ENCODE measurements around the gene CYP8B1. TPM values are rescaled to one million over a fixed set of nuclear protein-coding genes. Genes with fewer than 3 reads are reported as not detected.

The CYP8B1 gene
- total RNA-seq, 1 donor, result not detected

DNA sequence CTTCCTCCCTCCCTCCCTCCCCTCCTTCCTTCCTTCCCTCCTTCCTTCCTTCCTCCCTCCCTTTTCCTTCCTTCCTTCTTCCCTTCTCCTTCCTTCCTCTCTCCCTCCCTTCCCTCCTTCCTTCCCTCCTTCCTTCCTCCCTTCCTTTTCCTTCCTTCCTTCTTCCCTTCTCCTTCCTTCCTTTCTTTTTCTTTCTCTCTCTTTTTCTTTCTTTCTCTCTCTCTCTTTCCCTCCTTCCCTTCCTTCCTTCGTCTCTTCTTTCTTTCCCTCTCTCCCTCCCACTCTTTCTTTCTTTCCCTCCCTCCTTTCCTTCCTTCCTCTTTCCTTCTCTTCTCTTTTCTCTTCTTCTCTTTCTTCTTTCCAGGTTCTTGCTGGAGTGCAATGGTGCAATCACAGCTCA is 28.4 kb upstream of the CYP8B1 start:
- H3K36me3 ChIP-seq (ENCODE audit: insufficient read depth, low read length), result no peaks in the 10 kb centered on the region

DNA sequence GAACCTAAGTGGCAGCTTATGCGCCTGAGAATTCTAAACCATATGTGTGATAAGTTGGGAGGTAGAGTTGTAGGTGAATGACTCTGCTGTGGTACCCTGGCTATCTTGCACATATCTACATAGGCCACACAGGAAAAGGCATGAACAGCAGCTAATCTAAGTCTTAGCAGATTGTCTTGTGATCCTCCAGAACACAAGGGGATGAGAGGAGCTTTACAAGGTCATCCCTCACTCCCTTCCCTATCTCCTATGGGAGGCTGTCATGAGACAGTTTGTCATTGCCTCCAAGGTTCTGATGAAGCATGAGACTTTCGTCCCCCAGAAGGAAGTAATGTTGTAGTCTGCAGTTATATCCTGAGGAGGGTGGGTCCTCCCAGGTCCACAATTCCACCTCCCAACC is 26.6 kb upstream of the CYP8B1 start:
- Histone ChIP-seq H3K4me2 (ENCODE audit: insufficient read depth, low read length) (no peak overlapping the region), H3K79me2 (ENCODE audit: insufficient read depth, low read length) (no peaks in the 10 kb centered on the region), H3K4me3 (ENCODE audit: insufficient read depth, low read length) (no peak overlapping the region), H3K27ac (ENCODE audit: low read depth, low read length) (no peak overlapping the region), H3K4me1 (ENCODE audit: insufficient read depth, low read length) (no peaks in the 10 kb centered on the region), H3K27me3 (ENCODE audit: insufficient read depth, low read length) (peaks cover 9% of the 10 kb centered on the region), H3K9me3 (ENCODE audit: low read depth, low read length) (no peaks in the 10 kb centered on the region), H3K36me3 (ENCODE audit: insufficient read depth, low read length) (no peaks in the 10 kb centered on the region), H2AFZ (ENCODE audit: low read length) (no peak overlapping the region), H4K20me1 (ENCODE audit: insufficient read depth, low read length) (no peaks in the 10 kb centered on the region)
- DNase-seq (ENCODE audit: insufficient read length, low spot score, missing footprints), result no peak
- TF ChIP-seq, protein P1, sequence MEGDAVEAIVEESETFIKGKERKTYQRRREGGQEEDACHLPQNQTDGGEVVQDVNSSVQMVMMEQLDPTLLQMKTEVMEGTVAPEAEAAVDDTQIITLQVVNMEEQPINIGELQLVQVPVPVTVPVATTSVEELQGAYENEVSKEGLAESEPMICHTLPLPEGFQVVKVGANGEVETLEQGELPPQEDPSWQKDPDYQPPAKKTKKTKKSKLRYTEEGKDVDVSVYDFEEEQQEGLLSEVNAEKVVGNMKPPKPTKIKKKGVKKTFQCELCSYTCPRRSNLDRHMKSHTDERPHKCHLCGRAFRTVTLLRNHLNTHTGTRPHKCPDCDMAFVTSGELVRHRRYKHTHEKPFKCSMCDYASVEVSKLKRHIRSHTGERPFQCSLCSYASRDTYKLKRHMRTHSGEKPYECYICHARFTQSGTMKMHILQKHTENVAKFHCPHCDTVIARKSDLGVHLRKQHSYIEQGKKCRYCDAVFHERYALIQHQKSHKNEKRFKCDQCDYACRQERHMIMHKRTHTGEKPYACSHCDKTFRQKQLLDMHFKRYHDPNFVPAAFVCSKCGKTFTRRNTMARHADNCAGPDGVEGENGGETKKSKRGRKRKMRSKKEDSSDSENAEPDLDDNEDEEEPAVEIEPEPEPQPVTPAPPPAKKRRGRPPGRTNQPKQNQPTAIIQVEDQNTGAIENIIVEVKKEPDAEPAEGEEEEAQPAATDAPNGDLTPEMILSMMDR (IDR thresholded peaks at IDR 0.05; ENCODE audit: extremely low read depth, low read depth, low read length), result no peak

More for the DNA sequence above, 28.4 kb upstream of the CYP8B1 start:
- Histone ChIP-seq H3K4me1 (ENCODE audit: insufficient read depth, low read length) (no peaks in the 10 kb centered on the region), H3K4me3 (ENCODE audit: insufficient read depth, low read length) (no peak overlapping the region), H3K27me3 (ENCODE audit: insufficient read depth, low read length) (peaks cover 9% of the 10 kb centered on the region), H3K9me3 (ENCODE audit: low read depth, low read length) (no peaks in the 10 kb centered on the region), H4K20me1 (ENCODE audit: insufficient read depth, low read length) (no peaks in the 10 kb centered on the region), H3K79me2 (ENCODE audit: insufficient read depth, low read length) (no peaks in the 10 kb centered on the region), H3K27ac (ENCODE audit: low read depth, low read length) (no peak overlapping the region), H2AFZ (ENCODE audit: low read length) (no peak overlapping the region), H3K4me2 (ENCODE audit: insufficient read depth, low read length) (no peak overlapping the region)
- no peak for DNase-seq (ENCODE audit: insufficient read length, low spot score, missing footprints)
- TF ChIP-seq, protein P1 (IDR thresholded peaks at IDR 0.05; ENCODE audit: extremely low read depth, low read depth, low read length), result no peak

DNA sequence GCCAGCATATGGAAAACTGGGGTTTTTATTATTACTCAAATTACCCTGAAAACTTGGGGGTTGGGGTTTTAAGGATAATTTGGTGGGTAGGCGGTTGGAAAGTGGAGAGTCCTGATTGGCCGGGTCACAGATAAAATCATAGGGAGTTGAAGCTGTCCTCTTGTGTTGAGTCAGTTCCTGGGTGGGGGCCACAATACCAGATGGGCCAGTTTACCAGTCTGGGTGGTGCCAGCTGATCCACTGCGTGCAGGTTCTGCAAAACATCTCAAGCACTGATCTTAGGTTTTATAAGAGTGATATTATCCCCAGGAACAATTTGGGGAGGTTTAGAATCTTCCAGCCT is 25.4 kb upstream of the CYP8B1 start:
- Histone ChIP-seq H3K27me3 (ENCODE audit: insufficient read depth, low read length) (peaks cover 9% of the 10 kb centered on the region), H4K20me1 (ENCODE audit: insufficient read depth, low read length) (no peaks in the 10 kb centered on the region), H3K4me2 (ENCODE audit: insufficient read depth, low read length) (no peak overlapping the region), H3K9me3 (ENCODE audit: low read depth, low read length) (no peaks in the 10 kb centered on the region), H2AFZ (ENCODE audit: low read length) (no peak overlapping the region), H3K79me2 (ENCODE audit: insufficient read depth, low read length) (no peaks in the 10 kb centered on the region), H3K36me3 (ENCODE audit: insufficient read depth, low read length) (no peaks in the 10 kb centered on the region), H3K27ac (ENCODE audit: low read depth, low read length) (no peak overlapping the region), H3K4me1 (ENCODE audit: insufficient read depth, low read length) (no peaks in the 10 kb centered on the region), H3K4me3 (ENCODE audit: insufficient read depth, low read length) (no peak overlapping the region)
- TF ChIP-seq, protein P1 (IDR thresholded peaks at IDR 0.05; ENCODE audit: extremely low read depth, low read depth, low read length), result no peak
- DNase-seq (ENCODE audit: insufficient read length, low spot score, missing footprints), result no peak

DNA sequence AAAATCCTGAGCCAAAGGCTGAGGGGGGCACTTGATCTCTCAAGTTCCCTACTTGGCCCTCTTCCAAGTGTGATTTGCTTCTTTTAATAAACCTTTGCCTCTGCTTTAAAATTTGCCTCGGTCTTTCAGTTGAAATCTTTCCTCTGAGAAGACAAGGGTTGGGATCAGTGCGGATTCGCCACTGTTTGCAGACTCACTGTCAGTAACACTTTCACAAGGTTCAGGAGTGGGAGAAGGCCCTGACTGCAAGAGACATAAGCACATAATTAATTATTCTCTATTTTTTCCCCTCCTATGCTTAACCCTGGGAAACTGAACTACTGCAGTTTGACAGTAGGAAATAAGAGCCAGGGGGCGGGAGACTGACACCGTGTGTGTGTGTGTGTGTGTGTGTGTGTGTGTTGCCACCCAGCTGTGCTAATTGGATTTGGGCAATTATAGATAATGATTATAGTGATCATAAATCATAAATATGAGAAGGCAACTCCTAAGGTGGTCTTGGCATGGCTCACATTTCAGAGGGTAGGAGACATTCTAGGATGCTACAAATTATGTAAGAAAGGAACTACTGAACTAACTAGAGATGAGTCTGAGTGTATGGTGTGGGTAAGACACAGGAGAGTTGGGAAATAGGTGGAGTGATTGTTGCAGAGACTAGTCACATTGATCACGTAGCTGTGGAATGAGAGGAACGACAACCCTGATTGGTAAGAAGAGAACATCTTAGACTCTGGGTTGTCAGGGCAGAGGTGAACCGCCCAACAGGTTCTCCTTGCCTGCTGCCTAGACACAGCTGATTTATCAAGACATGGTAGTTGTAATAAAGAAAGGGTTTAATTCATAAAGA is 24.8 kb upstream of the CYP8B1 start:
- H3K4me2 ChIP-seq (ENCODE audit: insufficient read depth, low read length), result no peak overlapping the region

More for the DNA sequence above, 24.8 kb upstream of the CYP8B1 start:
- Histone ChIP-seq H3K79me2 (ENCODE audit: insufficient read depth, low read length) (no peaks in the 10 kb centered on the region), H3K36me3 (ENCODE audit: insufficient read depth, low read length) (no peaks in the 10 kb centered on the region), H2AFZ (ENCODE audit: low read length) (no peak overlapping the region), H3K9me3 (ENCODE audit: low read depth, low read length) (no peaks in the 10 kb centered on the region), H4K20me1 (ENCODE audit: insufficient read depth, low read length) (no peaks in the 10 kb centered on the region), H3K27me3 (ENCODE audit: insufficient read depth, low read length) (peaks cover 9% of the 10 kb centered on the region), H3K27ac (ENCODE audit: low read depth, low read length) (no peak overlapping the region), H3K4me1 (ENCODE audit: insufficient read depth, low read length) (no peaks in the 10 kb centered on the region), H3K4me3 (ENCODE audit: insufficient read depth, low read length) (no peak overlapping the region)
- no peak for DNase-seq (ENCODE audit: insufficient read length, low spot score, missing footprints)
- TF ChIP-seq, protein P1 (IDR thresholded peaks at IDR 0.05; ENCODE audit: extremely low read depth, low read depth, low read length), result no peak
